ENCODE results near the gene DEFB129. TPM values are rescaled to one million over a fixed set of nuclear protein-coding genes. Genes with fewer than 3 reads are reported as not detected.
A peak's percentile ranks its signal among the peaks of the same experiment; 100 is the strongest.
"Not testable (repeated sequence)": the region's sequence is repeated elsewhere in the genome, so short reads cannot be mapped to it uniquely, and the experiment has no call there.

DEFB129 gene
- total RNA-seq, 1 donor from 2014 or later = not detected

DNA sequence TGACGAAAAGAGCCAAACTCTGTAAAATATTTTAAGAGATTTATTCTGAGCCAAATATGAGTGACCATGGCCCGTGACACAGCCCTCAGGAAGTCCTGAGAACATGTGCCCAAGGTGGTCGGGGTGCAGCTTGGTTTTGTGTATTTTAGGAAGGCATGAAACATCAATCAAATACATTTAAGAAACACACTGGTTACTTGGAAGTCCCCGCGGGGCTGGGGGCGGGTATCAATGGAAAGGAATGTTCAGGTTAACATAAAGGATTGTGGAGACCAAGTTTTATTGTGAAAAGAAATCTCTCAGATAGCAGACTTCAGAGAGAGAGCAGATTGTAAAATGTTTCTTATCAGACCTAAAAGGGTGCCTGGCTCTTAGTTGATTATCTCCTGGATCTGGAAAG, 26.4 kb downstream of the DEFB129 start:
- DNase-seq (ENCODE audit: low spot score) = not testable (repeated sequence)

DNA sequence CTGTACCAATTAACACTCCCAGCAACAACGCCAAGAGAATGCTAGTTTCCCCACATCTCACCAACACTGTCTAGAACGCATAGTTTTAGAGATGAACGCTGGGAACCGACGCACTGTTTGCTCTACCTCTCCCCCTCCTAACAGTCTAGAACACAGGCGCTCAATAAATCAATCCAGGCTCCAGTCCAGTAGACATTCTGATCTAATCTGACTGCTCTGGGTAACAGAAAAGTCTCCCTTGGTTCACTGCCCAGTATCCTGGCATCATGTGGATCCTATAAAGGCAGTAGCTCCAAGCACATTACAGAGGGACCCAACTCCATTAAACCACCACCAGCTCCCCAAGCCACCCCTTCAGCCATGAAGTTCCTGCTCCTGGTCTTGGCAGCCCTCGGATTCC, 30.4 kb downstream of the DEFB129 start, which contains the start of gene DEFB132:
Gene DEFB132, plus strand, starts transcription at position 306 of the 400 bp plus-strand sequence. Its CDS starts 55 bp downstream, at position 361.
- peak; percentile 45 for DNase-seq (ENCODE audit: low spot score)

DNA sequence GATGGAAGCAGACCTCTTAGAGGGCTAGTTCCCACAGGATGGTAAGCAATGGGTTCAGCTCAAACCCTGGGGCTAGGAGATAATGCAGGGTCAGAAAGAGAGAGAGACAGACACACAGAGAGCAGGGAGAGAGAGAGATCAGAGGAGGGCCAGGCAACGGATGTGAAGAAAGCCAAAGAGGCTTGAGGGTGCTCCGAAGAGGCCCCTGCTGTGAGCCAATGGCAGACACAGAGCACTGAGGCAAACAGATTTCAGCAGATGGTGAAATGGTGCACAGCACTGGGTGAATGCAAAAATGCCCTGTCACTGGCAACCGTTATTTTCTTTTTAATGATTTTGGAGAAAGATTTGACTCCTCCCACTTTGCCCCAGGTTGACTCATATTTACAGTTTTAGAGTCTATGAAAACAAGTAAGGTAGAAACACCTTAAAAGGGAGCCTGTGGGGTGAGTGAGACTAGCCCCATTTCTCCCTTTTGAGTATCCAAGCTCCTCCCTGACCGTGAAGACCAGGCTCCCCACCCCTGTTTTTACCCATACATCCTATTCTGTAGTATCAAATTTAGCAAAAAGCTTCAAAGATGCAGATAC, 31.3 kb downstream of the DEFB129 start:
- no peak for DNase-seq (ENCODE audit: low spot score)

DNA sequence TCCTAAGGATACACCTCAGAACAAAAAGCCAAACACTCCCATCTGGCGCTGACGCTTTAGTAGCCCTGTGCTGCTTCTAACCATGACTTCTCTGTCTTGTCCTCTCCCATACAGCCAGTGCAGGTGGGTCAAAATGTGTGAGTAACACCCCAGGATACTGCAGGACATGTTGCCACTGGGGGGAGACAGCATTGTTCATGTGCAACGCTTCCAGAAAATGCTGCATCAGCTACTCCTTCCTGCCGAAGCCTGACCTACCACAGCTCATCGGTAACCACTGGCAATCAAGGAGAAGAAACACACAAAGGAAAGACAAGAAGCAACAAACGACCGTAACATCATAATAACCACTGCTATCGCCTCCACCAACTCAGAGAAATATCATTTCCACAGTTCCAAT, 31.9 kb downstream of the DEFB129 start:
- no peak for DNase-seq (ENCODE audit: low spot score)

DNA sequence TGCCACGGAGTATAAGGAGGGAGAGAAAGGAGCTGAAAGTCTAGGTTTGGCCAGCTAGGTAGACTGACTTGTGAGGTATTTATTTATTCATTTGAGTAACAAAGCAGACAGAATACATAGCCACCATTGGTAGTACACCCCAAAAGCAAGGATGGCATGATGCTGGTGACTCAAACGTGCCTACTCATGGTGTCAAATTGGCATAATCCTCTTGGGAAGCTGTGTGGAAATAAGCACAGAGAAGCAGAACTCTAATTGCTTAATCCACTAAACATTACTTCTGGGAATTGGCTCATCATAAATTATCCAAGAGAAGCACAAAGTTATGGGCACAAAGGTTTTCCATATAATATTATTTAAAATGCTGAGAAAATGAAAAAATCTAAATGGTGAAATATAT, 32.9 kb downstream of the DEFB129 start:
- no peak for DNase-seq (ENCODE audit: low spot score)

DNA sequence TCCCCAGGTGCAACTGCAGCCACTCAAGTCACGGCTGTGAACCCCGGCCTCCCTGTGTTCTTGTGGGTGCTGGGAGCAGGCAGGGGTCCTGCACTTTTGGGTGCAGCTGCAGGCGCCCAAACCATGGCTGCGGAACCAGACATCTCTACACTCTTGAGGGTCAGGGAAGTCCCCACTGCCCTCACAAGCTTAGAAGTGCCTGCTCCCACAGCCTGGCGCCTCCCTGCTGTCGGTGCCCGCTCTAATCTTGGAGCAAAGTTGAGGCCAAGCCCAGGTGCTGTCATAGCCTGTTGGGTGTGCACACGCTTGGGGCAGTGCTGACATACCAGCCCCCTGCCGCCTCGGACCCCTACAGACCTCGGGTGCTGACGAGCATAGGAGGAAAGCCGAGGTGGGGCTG, 36.6 kb downstream of the DEFB129 start:
- DNase-seq (ENCODE audit: low spot score) = no peak

DNA sequence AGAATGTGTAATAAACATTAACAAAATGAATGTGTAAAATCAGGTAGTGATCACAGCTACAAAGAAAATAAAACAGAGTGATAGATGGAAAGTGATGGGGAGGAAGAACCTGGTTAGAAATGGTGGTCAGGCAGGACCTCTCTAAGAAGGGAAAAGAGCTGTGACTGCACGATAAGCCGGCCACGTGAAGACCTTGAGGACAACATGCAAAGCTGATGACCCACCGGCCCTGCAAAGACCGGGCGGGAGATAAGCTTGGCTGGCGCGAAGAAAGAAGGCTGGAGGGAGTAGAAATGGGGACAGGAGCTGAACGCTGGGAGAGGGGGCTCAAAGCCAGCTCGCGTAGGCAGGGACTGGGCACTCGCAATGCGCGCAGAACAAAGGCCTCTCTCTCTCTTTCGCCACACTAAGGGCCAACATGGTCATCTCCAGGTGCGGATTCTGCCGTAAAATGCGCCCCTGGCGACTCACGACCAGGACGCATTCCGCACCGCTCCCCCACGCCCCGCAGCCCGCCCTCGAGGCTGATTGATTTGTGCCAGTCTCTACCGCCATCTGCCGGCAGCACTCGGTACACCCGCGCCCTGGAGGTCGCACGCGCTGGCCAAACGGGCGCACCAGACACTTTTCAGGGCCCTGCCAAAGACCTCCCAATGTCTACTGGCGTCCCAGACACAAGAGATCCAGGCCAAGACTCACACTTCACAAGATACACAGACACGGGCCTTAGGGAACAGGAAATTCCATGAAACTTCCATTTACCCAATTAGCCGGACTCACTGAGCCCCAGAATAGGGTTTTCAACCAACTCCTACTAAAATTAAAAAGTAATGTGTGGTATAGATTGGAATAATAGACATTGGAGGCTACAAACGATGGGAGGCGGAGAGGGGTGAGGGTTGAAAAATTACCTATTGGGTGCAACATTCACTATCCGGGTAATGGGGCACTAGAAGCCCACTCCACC, 39.8 kb downstream of the DEFB129 start:
- peak; percentile 78 for DNase-seq (ENCODE audit: low spot score)

DNA sequence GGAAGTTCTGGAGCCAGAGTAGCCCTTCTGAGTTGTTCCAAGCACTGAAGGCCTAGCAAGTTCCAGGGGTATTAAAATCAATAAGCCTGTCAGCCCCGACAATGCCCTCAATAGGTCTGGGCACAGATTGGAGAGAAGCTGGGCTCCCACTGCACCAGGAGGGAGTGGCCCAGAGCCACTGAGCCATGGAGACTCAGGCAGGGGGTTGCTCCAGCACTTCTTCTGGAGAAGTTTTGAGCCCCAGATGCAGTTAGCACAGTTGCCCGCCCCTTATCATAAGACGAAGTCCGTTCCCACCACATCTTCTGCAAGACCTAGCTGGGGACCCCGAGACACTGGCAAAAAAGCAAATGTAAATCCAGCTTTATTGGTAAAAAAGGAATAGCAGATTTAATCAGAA, 43.5 kb downstream of the DEFB129 start:
- DNase-seq (ENCODE audit: low spot score) = peak; percentile 4

DNA sequence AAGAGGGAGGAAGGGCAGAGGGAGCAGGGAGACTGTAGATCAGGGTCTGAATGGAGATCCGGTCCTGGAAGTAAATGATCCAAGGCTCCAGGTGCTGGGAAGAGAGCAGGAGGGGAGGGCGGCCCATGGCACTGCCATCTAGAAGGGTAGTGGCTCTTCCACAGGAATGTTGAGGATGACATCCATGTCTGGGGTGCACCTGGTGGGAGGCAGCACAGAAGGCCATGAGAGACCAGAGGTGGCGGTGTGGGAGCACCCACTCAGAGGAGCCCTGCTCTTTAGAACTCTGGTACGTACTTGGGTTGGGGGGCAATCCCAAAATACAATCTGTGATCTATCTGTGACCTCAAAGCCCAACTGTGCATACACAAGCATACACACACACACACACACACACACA, 44.0 kb downstream of the DEFB129 start:
- peak; percentile 5 for DNase-seq (ENCODE audit: low spot score)

DNA sequence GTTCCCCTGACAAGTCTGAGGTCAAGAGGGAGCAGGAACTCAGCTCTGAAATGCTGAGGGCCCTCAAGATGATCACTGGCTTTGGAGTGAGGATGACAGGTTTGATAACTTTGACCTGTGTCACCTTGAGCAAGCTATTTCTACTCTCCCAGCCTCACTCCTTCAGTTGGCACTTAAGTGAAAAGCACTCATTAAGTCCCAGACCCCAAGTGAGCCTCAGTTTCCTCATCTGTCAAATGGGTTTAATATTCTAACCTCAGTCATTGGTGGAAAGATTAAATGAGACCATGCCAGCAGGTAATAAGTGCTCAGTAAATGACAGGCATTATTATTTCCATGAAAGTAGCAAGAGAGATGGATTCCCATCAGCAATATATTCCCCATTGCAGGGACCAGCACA, 44.5 kb downstream of the DEFB129 start:
- DNase-seq (ENCODE audit: low spot score) = peak; percentile 4

DNA sequence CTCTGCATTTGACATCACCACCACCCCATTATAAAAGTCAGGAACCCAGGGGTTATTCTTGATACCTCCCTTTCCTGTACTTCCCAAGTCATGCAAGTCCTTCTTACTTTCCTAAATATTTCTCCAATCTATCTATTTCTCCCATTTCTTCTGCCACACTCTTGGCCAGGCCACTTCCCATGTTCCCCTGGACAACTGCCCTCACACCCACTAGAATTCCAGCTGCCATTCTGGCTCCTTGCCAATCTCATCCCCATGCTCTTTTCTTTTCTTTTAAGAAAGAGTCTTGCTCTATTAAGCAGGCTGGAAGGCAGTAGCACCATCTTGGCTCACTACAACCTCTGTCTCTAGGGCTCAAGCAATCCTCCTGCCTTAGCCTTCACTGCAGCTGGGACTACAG, 45.7 kb downstream of the DEFB129 start:
- DNase-seq (ENCODE audit: low spot score) = peak; percentile 6

DNA sequence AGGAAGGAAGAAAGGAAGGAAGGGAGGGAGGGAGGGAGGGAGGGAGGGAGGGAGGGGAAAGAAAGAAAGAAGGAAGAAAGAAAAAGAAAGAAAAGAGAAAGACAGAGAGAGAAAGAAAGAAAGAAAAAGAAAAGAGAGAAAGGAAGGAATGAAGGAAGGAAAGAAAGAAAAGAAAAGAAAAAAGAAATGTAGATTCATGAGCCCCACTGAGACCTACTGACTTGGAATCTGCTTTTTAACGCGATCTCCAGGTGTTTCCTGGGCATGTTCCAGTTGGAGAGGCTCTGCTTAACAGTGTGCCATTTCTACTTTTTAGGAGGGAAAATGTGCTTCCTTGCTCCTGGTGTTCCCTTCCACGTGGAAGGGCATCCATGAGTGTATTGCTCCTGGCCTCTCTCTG, 46.8 kb downstream of the DEFB129 start:
- DNase-seq (ENCODE audit: low spot score) = no peak

DNA sequence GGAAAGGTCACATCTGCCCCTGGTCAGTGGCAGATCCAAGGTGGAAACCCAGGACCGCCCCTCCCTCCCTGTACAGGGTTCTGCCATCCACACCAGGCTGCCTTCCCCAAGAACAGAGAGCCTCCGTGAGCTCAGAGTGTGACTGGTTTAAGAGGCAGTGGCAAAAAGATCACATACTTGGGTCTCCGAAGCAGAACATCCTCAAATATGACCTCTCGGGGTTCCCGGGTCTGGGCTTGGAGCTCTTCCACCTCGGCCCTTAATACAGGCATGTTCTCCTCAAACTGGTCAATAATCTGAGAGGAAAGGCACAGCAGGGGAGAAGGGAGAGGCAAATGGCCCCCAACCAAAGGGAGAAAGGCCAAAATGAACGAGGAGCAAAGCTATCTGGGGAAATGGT, 48.7 kb downstream of the DEFB129 start:
- no peak for DNase-seq (ENCODE audit: low spot score)

DNA sequence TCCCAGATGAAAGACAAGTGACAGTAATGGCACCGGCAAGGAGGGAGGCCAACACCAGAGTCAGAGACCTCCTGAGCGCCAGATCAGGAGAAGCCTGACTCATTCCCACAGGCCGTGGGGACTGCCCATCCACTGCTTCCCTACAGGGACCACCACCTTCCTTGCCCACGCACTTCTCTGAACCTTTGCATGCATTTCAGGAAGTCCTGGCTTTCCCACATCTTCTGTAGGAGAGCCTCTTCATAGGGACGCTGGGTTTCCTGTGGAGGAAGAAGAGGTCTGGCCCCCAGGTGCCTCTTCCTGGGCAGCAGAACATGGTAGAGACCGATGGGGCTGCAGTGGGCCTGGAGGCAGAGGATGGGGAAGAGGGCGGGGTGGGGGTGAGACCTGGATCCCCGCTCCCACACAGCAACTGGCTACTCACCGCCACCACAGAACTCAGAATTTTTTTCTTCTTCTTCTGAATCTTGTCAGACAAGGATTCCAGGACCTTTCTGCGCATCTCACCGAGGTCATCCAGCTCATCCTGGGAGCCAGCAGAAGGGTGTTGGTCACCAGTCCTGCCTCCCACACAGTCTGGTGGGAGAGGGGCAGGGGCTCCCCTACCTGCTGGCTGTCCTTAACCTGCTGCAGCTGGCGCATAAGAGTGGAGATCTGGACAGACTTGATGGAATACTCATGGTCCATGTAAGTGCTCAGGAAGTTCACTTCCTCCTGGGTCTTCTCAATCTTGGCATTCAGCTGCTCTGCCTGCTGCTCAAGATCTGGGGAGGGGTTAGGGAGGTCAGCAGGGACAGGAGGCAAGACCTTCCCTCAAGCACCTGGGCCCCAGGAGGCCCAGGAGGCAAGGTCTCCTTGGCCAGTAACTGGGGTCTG, 49.8 kb downstream of the DEFB129 start:
- no peak for DNase-seq (ENCODE audit: low spot score)

DNA sequence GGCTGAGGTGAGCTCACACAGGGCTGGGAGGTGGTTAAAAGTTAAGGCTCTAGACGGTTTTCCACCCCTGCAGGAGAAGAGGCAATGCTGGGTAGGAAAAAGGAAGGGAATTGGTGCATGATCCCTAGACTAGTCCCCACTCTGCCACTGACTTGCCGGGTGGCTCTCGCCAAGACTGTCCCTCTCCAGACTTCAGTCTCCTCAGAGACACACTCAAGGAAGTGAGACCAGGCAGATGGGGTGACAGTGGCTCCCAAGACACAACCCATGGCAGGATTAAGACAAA, 50.4 kb downstream of the DEFB129 start:
- no peak for DNase-seq (ENCODE audit: low spot score)

DNA sequence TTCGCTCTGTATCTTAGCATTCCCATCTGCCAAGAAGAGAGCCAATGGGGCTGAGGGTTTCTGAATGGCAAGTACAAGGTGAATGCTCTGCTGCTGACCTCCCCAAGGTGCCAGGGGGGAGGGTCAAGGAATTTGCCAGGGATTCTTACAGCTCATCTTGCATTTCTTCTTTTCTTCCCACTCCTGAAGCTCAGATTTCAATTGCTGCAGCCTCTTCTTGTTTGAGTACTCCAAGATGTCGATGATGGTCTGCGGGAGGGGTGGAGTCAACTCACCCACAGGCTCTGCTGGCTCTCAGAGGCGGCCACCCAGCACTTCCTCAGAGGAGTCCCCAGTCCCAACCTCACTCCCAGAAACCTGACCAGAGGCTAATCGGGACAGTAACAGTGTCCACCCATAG, 51.1 kb downstream of the DEFB129 start:
- DNase-seq (ENCODE audit: low spot score) = no peak

DNA sequence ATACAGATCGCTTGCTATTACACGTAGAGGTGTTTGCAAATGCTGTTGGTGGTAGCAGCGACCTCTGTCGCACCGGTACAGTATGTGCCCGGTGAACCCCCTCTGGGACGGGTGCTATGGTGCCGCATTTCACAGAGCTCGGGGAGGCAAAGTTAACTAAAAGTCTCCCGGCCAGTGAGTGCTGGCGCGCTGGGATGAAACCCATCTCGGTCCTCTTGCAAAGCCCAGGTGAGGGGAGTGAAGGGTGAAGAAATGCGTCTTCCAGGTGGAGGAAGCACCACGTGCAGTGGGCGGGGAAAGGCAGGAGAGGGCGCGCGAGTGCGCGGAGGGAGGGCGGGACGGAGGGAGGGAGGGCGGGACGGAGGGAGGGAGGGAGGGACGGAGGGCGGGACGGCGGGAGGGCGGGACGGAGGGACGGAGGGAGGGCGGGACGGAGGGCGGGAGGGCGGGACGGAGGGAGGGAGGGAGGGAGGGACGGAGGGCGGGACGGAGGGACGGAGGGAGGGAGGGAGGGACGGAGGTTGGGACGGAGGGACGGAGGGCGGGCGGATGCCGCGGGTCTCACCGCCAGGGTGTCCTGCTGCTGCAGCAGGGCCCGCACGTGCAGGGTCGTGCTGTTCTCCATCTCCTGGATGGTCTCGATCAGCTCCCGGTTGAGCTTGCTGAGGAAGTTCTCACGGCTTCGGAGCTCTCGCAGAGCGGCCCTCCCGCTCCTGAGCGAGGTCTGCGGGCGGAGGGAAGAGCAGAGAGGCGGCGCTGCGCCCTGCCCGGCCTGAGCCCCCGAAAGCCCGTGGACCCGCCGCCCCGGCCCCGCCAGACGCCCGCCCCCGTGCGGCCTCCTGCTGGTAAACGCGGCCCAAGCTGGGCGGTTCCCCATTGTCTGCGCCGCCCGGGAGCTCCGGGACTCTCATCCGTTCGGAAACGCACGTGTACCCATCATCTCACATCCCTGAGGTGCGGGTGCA, 51.8 kb downstream of the DEFB129 start:
- DNase-seq (ENCODE audit: low spot score) = no peak
